Chondrocyte (in vitro differentiated cells): Measurements from ENCODE around the gene KLF11. TPM values are rescaled to one million over a fixed set of nuclear protein-coding genes. Genes with fewer than 3 reads are reported as not detected.

Source experiments
- DNase-seq: peaks from one replicate; pipeline ENCODE4 v3.0.0; 2021; ENCODE audit warnings: mixed read lengths, low spot score
- H3K27ac Mint-ChIP-seq: one replicate; pipeline ENCODE4 v1.8.0; 2021; ENCODE audit warnings: mild to moderate bottlenecking, moderate library complexity, mixed read lengths; ENCODE audit not compliant: unreplicated experiment
- H3K27me3 Mint-ChIP-seq: 2 replicates; pipeline ENCODE4 v1.8.0; 2021; ENCODE audit warnings: low read depth, mixed read lengths
- H3K36me3 Mint-ChIP-seq: 2 replicates; pipeline ENCODE4 v1.8.0; 2021; ENCODE audit warnings: low read depth, mixed read lengths
- H3K4me1 Mint-ChIP-seq: 2 replicates; pipeline ENCODE4 v1.8.0; 2021; ENCODE audit warnings: low read depth, mild to moderate bottlenecking, mixed read lengths
- H3K4me3 Mint-ChIP-seq: one replicate; pipeline ENCODE4 v1.8.0; 2021; ENCODE audit warnings: mild to moderate bottlenecking, moderate library complexity, mixed read lengths; ENCODE audit not compliant: unreplicated experiment
- H3K9me3 Mint-ChIP-seq: 2 replicates; pipeline ENCODE4 v1.8.0; 2021; ENCODE audit warnings: low read depth, mixed read lengths
- total RNA-seq: library from RNA; stranded (reverse); gene quantifications from 3 replicates; pipeline ENCODE4 v1.2.1, GENCODE V29; 2021
- TF ChIP-seq, protein P1 (sequence below): fragments of 200-600 bp; sonication (generic); IDR thresholded peaks from 2 replicates; pipeline ENCODE4 v1.5.0; 2021; ENCODE audit warnings: antibody characterized with exemption, mild to moderate bottlenecking, moderate library complexity

Gene KLF11
- total RNA-seq, 1 donor from 2014 or later, result 15.2 TPM

- no peak overlapping the region for H3K27ac Mint-ChIP-seq
- peaks cover 10% of the 10 kb centered on the region for H3K9me3 Mint-ChIP-seq
- H3K4me3 Mint-ChIP-seq, result no peak overlapping the region
- H3K27me3 Mint-ChIP-seq, result peaks cover 4% of the 10 kb centered on the region
- peaks cover 8% of the 10 kb centered on the region for H3K36me3 Mint-ChIP-seq
- no peak for DNase-seq
- TF ChIP-seq, protein P1, sequence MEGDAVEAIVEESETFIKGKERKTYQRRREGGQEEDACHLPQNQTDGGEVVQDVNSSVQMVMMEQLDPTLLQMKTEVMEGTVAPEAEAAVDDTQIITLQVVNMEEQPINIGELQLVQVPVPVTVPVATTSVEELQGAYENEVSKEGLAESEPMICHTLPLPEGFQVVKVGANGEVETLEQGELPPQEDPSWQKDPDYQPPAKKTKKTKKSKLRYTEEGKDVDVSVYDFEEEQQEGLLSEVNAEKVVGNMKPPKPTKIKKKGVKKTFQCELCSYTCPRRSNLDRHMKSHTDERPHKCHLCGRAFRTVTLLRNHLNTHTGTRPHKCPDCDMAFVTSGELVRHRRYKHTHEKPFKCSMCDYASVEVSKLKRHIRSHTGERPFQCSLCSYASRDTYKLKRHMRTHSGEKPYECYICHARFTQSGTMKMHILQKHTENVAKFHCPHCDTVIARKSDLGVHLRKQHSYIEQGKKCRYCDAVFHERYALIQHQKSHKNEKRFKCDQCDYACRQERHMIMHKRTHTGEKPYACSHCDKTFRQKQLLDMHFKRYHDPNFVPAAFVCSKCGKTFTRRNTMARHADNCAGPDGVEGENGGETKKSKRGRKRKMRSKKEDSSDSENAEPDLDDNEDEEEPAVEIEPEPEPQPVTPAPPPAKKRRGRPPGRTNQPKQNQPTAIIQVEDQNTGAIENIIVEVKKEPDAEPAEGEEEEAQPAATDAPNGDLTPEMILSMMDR, result no peak
- H3K4me1 Mint-ChIP-seq, result peaks cover 9% of the 10 kb centered on the region
These were observed 27.8 kb downstream of the KLF11 start for GRCh38 chr2:10071176-10071575.

GRCh38 chr2:10071595-10071994, 28.2 kb downstream of the KLF11 start:
- no peak overlapping the region for H3K27ac Mint-ChIP-seq
- peaks cover 9% of the 10 kb centered on the region for H3K4me1 Mint-ChIP-seq
- DNase-seq, result no peak
- TF ChIP-seq, protein P1, result no peak
- peaks cover 10% of the 10 kb centered on the region for H3K9me3 Mint-ChIP-seq
- H3K36me3 Mint-ChIP-seq, result peaks cover 12% of the 10 kb centered on the region
- peaks cover 8% of the 10 kb centered on the region for H3K27me3 Mint-ChIP-seq
- H3K4me3 Mint-ChIP-seq, result no peak overlapping the region

- peaks cover 7% of the 10 kb centered on the region for H3K9me3 Mint-ChIP-seq
- DNase-seq, result no peak
- H3K36me3 Mint-ChIP-seq, result peaks cover 13% of the 10 kb centered on the region
- peaks cover 12% of the 10 kb centered on the region for H3K27me3 Mint-ChIP-seq
- no peak overlapping the region for H3K27ac Mint-ChIP-seq
- H3K4me1 Mint-ChIP-seq, result peaks cover 9% of the 10 kb centered on the region
- TF ChIP-seq, protein P1, result peak; percentile 88
- H3K4me3 Mint-ChIP-seq, result no peak overlapping the region
These were observed 29.5 kb downstream of the KLF11 start for GRCh38 chr2:10072656-10073480.

DNA sequence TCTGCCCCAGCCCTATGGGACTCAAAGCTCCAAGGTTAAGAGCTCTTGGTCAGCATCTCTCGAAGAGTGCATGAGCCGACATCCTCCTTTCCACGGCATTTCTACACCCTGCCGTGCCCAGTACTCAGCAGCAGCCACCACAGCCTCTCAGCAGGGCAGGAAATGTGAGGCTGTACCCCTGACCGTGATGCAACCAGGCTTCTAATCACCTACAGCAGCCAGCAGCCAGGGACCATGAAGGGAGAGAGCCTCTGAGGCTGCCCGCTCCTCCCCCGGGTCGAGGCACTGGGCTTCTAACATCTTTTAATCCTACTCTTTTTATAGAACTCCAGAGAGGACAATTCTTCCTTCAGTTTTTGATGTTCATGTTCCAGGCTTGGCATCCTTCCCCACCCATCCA, 30.4 kb downstream of the KLF11 start:
- Mint-ChIP-seq H3K36me3 (peaks cover 10% of the 10 kb centered on the region), H3K4me3 (no peak overlapping the region), H3K27ac (no peak overlapping the region), H3K4me1 (peaks cover 16% of the 10 kb centered on the region), H3K27me3 (peaks cover 12% of the 10 kb centered on the region), H3K9me3 (no peaks in the 10 kb centered on the region)
- no peak for DNase-seq
- TF ChIP-seq, protein P1, result no peak

DNA sequence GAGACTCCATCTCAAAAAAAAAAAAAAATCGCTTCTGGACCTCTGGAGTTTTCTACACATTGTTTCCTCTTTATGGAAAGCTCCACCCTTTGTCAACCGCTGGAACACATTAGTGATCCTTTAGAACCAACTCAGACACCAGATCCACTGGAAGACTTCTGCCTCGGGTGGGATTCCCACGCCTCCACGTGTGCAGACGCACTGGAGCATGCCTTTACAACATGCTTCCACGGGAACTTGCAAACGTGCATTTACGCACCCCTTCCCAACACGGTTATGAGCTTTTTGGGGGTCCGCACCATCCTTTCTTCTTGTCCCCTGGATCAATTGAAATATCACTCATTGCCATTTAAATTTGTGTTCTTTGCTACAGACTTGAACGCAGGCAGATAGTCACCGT, 31.8 kb downstream of the KLF11 start:
- H3K27ac Mint-ChIP-seq, result no peak overlapping the region
- peaks cover 10% of the 10 kb centered on the region for H3K36me3 Mint-ChIP-seq
- TF ChIP-seq, protein P1, result no peak
- no peak overlapping the region for H3K4me3 Mint-ChIP-seq
- H3K4me1 Mint-ChIP-seq, result peaks cover 23% of the 10 kb centered on the region
- DNase-seq, result no peak
- peaks cover 12% of the 10 kb centered on the region for H3K27me3 Mint-ChIP-seq
- H3K9me3 Mint-ChIP-seq, result no peaks in the 10 kb centered on the region
